Measurements from ENCODE around the gene B4GALT5.

- TF ChIP-seq, protein P1, sequence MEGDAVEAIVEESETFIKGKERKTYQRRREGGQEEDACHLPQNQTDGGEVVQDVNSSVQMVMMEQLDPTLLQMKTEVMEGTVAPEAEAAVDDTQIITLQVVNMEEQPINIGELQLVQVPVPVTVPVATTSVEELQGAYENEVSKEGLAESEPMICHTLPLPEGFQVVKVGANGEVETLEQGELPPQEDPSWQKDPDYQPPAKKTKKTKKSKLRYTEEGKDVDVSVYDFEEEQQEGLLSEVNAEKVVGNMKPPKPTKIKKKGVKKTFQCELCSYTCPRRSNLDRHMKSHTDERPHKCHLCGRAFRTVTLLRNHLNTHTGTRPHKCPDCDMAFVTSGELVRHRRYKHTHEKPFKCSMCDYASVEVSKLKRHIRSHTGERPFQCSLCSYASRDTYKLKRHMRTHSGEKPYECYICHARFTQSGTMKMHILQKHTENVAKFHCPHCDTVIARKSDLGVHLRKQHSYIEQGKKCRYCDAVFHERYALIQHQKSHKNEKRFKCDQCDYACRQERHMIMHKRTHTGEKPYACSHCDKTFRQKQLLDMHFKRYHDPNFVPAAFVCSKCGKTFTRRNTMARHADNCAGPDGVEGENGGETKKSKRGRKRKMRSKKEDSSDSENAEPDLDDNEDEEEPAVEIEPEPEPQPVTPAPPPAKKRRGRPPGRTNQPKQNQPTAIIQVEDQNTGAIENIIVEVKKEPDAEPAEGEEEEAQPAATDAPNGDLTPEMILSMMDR (IDR thresholded peaks at IDR 0.05) = no peak
- no peak for TF ChIP-seq POLR2A (IDR thresholded peaks at IDR 0.05)
These were observed 110.5 kb downstream of the B4GALT5 start for GRCh38 chr20:49603209-49603627.
